GM18873 (cell line): ENCODE measurements around the gene ARHGEF28.

Experiments
- ATAC-seq: cut with Tn5 transposase; IDR thresholded peaks from one replicate; pipeline ENCODE4 v1.9.1; 2021; ENCODE audit warnings: mild to moderate bottlenecking, moderate library complexity, moderate number of reproducible peaks; ENCODE audit not compliant: unreplicated experiment, low FRiP score

ARHGEF28 gene

DNA sequence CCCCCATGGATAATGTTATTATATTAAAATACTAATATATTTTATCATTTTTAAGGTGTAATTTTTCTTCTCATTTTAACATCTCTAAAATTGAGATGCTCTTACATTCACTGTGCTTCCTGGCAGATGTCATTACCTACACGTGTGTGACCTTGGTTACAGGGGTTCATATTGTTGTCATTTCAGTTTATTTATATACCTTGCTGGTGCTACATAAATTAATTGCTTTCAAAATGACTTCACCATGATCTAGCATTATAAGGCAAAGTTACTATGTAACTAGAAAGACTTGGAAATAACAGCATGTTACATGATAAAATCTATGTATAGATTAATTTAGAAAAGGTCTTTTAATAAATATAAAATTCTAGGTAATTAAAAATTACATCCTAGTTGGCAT lies 60.9 kb downstream of the ARHGEF28 start:
- peak; percentile 59 for ATAC-seq

DNA sequence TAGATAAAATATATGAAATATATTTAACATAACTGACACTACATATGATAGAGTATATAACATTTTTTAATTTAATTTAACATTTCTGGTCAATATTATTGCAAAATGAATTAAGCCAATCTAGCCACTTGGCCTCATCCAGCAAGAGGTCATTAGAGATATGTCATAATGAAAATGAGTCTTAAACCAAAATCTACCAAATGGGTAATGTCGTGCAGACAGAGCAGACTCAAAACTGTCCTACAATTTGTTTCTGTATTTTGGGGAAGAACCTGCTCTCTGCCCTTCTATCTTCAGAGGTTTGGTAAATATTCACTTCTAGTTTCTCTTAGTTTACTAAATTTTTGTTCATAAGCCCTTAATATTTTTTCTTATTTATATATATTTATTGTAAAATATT lies 61.4 kb downstream of the ARHGEF28 start:
- peak; percentile 64 for ATAC-seq

DNA sequence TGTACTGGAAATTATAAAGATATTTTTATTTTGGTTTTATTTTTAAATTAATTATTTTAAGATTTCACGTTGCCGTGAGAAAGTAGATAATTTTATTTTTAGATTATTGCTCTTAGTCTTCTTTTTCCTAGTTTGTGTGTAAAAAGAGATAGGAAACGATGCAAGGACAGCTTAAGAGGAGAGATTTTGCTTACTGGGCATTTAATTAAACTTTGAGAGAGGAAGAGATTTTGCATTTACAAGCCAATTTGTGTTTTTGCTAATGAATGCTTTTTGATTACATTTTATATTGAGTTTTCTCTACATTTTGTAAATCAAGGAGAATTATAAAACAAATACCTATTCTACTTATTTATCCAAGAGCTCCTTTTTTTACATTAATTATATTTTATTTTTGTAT lies 64.0 kb downstream of the ARHGEF28 start:
- no peak for ATAC-seq

DNA sequence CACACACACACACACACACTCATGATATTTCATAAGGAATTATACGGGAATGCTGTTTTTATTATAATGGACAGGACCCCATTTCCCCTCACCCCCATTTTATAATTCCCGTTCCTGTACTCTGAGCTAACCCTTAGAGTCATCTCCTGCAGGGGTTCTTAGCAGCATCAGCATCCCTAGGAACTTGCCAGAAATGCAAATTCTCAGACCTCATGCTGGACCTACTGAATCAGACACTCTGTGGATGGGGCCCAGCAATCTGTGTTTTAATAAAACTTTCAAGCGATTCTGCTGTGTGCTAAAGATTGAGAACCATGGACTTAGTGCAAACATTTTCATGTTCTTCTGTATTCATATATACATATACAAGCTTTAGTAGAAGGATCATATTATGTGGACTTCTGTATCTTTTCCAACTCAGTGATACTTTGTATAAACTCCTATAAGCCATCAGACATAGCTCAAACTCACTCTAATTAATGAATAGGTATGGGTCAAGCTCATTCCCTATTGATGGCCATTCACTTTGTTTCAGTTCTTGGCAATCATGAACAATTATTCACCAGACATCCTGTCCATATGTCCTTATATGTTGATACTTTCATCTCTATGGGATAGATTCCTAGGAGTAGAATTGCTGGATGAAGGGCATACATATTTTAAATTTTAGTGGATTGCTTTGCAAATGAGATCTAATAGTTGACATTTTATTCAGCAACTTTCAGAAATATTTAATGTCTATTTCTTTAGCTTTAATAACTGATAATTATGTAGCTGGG lies 65.5 kb downstream of the ARHGEF28 start:
- no peak for ATAC-seq

DNA sequence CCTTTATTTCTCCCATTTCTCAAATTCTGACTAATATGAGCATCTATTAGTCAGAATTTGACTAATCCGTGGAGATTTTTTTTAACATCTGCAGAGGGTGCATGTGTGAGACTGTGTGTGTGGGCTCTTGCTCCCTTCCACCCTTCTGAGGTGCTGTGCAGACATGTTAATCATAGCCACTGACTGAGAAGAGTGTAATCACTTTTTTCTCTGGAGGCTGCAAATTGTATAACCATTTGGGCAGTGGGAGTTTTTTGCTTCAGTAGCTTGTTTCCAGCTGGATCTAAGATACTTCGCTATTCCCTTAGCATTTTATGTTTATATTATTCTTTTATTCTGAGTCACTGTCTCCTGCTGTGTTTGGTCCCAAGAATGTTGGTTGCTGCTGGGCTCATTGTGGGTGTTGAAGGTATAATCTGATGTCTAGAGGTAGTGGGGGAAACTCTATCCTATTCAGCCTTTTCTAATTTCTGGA lies 66.2 kb downstream of the ARHGEF28 start:
- ATAC-seq = peak; percentile 39

DNA sequence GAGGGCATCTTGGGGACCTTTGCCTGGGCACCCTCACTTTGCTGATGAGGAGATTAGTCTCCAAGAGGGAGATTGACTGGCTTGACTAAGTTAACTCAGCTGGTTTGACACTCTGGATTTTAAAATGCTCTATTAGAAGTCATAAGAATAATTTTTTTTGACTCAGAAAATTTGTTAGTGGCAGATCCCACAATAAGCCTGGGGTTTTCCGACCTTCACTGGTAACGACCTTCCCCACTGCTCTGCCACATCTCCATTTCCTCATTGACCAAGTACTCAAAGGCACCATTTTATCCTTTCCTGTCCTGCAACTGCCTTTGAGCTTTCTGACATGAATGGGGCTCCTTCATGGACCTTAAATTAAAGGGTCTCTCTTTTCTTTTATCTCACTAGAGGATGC lies 67.0 kb downstream of the ARHGEF28 start:
- ATAC-seq = no peak

DNA sequence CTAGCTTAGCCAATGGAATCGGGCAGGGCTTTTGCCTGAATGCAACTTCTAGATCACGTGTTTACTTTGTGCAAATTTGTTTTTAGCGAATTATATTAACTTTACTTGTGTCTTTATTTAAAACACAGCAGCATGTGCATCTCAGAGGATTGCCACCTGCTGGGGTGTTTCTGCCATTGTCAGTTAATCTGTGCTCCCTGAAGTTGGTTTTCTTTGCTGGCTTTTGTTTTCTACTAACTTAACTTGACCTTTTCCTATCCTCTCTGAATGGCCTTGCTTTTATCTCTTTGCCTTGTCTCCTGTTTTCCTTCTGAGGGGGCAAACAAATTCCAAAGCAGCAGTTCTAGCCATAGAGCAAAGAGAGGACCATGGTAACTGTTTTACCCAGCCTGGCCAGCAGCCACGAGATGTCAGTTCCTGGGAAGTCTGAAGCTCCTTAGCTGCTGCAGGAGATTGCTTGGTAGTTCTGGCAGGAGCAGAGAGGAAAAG lies 67.6 kb downstream of the ARHGEF28 start:
- no peak for ATAC-seq

DNA sequence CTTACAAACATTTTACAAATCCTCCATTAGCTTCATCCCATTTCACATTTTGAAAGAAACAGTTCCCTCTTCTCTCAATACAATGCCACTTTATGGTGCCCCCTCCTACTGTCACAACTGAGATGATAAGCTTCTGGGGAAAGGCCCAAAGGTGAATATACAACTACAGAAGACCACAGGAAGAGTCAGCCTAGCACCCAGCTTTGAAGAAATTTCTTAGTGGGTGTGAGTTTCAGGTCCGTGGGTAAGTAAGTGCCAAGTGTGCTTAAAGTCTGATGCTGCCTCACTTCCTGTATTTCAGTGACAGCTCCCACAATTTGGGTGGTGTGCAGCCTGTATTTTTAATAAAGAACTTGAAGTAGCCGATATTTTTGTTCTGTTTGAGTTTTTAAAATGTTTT lies 68.1 kb downstream of the ARHGEF28 start:
- peak; percentile 76 for ATAC-seq

DNA sequence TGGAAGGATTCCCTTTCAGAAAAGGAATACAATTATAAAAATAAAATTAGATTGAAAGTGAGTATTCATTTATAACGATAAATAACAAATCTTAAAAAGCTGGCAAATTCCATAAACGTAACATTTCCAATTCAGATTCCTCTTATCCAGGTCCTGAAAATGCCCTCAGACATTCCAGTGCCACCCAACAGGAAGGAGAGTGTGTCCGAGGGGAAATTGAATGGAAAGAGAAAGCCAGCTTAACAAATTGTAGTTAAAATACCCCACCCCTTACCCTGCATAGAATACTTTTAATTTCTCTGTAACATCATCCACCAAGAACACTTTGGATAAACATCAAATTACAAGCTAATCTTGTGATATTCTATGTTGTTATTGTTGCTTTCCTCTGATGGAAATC lies 72.0 kb downstream of the ARHGEF28 start:
- ATAC-seq = no peak

DNA sequence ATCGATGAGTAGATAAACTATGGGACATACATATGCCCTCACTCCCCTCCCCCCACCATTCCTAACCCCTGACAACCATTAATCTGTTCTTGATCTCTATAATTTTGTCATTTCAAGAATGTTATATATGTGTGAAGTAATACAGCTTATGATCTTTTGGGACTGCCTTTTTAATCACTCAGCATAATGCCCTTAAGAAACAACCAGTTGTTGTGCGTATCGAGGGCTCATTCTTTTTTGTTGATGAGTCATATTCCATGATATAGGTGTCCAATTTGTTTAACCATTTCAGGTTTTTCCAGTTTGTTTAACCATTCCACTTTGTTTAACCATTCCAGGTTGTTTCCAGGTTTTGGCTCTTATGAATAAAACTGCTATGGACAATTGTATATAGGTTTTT lies 75.6 kb downstream of the ARHGEF28 start:
- no peak for ATAC-seq

DNA sequence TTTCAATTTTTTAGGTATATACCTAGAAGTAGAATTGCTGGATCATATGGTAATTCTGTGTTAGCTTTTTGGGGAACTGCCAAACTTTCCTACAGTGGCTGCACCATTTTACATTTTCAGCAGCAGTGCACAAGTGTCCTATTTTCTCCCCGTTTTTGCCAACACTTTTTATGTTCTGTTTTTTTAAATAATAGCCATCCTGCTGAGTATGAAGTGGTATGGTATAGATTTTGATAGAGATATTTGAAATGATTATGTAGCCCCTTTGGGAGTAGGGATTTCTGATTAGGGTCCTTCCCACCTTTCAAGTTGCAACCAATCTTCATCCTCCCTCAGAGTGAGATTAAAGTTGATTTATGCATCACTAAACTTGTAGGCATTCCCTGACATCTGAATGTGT lies 76.5 kb downstream of the ARHGEF28 start:
- ATAC-seq = no peak

DNA sequence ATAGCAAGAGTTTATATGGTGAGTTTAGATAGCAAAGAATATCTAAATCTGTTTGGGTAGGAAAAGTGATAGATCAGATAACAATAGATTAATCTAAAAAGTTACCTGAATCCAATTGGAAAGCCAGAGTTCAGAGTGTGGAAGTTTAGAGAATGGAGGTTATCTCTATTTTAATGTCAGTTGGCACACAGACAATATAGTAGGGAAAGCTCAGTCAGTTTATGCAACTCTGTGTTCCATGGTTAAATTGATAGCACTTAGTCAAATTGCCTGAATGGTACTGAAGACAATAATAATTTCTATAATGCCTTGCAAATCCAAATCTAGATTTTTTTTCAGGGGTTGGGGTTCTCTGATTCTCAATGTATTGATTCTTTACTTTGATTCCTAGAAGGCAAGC lies 77.0 kb downstream of the ARHGEF28 start:
- ATAC-seq = no peak

DNA sequence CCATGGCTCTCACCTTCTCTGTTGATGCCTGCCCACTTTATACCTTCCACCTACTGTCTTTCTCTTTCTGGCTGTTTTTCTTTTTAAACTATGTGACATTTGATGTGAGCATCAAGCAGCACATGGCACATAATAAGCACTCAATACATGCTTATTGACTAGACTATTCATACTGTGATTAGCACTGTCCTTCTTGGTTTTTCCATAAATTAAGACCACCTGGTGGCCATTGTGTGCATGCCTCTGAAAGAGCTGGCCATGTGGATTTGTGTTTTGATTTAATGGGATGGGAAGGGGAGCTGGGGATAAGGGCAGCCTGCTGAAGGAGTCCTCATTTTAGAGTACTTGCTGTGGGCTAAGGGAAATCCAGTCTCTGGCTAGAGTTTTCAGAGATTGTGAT lies 79.4 kb downstream of the ARHGEF28 start:
- no peak for ATAC-seq

DNA sequence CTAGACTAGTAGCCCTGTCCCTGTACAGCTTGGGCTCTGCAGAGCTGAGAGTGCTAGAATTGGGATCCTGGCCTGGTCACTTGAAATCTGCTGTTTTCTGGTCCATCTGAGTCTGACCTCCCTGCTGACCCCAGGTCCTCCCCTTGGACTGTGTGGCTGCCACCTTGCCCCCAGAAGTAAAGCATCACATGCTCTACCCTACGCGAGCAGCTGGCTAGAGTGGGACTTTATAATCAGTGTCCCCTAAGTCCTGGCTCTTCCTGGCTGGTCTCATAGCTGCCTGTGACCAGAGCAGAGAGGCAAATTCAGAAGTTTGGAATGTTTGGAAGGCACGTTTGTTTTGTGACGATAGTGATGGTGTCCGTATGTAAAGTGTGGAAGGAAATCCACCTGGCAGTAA lies 81.0 kb downstream of the ARHGEF28 start:
- no peak for ATAC-seq

DNA sequence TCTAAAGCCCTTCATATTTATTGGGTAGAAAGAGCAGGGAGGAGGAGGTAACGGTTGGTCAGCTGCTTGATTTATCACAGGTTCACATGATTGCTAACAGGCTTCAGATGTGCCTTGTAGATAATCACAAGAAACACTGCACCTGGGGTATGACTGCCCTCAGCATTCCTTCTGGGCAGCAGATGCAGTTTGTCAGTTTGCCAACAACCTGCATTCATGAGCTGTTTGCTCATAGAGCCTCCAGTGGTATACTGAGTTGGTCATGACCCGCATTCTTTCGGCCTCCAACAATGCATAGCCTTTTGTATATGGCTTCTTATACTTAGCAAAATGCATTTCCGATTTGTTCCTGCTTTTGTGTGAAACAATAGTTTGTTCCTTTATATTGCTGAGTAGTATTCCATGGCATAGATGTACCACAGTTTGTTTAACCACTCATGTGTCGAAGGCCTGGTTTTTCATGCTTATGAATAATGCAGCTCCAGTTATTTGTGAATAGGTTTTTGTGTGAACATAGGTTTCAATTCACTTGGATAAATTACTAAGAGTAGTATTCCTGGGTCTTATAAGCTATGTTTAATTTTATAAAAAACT lies 83.6 kb downstream of the ARHGEF28 start:
- ATAC-seq = no peak

DNA sequence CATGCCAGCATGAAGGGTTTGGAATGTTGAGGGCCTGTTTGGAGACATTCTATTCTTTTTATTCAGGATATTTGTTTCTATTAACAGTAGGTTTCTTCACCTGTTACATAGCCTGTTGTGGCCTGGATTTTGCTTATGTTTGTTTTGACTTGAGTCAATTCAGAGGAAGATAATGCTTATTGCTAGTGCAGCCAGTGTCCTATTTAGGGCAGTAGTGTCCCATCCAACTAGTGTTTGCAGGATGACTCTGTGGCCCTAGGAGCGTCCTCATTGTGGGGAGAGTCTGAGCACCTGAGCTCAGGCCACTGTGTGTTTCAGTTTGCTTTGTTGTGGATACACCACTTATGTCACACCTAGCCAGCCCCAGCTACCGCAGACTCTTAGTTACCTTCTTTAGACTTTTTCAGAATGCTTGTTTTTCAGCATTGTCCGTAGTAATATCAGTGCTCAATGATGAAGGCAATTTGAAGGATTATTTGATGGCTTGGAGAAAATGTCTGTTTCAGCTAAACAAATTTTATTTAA lies 90.3 kb downstream of the ARHGEF28 start:
- ATAC-seq = no peak

DNA sequence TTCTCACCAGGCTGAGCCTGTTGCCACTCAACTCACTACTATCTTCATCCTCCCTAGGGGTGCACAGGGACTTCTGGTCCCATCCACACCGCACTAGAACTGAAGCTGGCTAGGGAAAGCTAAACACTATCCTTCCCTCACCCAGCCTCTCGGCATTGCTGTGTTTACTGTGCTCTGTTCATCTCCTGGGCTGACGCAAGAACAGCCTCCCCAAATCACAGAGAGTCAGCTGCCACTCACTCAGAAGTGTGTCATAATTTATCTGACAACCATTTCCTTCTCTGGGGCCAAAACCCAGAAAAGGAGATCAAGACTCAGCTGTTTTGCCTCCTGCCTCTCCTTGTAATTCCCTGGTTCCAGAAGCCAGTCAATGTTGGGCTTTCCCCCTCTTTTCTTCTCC lies 92.8 kb downstream of the ARHGEF28 start:
- ATAC-seq = no peak

DNA sequence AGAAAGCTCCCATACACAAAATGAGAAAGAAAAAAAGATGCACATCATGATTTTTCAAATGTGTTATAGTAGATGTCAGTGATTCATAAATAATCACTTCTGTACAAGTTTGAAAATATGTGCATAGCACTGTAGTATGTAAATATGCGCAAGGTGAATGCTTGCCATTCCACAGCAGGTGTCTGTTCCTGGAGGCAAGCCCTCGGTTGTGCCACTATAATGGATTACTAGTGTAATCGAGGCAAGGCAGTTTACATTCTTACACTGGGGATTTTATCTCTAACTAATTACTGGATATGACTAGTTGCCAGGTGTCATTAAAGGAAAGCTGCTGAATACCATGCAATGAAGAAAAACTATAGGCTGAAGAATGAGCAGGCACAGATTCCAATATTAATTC lies 93.6 kb downstream of the ARHGEF28 start:
- ATAC-seq = no peak

DNA sequence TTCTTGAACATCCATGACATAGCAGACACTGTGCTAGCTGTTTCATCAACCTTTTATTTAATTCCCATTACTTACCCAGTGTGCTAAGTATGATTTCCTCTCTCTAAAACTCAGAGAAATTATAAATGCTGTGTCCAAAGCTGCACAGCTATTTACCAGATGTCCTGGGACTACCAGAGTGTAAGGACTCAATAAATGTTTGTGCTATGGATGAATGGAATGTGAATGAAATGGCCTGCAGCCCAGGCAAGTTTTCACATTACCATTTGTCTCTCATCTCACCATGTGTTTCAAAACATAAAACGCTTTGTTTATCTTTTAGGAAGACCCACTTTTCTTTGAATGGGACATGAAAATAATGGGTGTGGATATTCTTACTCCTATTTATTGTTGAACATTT lies 96.2 kb downstream of the ARHGEF28 start:
- no peak for ATAC-seq

DNA sequence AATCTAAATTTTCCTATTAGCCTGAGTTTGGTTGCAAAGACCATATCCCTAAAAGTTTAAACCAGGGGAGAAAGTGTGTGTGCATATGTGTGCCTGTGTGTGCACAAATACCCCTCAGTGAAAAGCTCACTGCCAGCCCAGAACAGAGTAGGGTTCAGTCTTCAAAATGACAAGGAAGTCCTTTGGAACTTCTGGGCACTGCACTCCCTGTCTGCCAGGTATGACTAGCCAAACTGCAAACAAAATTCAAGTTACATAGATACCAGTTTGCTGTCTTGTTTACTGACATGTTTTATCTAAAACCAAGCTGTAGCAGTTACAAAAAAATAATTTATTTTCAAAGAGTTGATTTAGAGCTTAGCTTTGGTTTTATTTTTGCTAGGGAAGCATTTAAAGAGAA lies 100.1 kb downstream of the ARHGEF28 start:
- no peak for ATAC-seq

DNA sequence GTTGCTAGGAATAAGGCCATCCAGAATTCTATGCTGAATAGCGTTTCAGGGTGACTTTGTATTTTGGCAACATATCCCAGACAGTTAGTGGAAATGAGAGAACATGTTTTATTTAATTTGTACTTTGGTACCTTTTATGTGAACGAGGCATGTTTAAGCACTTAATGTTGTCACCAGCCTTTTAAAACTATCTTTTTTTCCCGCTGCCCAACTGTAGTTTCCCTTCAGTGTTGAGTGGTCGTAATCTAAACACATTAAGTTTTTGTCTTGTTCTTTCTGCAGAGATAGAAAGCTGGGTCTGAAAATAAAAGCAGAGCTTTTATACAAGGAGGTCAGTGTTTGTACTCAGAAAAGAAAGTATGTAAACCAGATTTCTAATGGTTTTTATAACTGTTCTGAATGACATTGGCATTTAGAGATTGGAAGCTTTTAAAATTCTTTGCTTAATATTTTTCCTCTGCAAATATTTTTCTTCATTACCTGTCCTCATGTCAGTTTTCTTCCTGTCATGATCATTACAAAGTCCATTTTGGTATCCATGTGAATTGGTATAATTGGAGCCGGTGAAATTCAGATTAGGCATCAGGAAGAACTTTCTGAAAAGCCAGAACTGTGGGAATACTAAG lies 100.7 kb downstream of the ARHGEF28 start:
- ATAC-seq = no peak
